K562 (cell line): ENCODE data around the gene OSBPL3. TPM values are rescaled to one million over a fixed set of nuclear protein-coding genes. Genes with fewer than 3 reads are reported as not detected.

Experiments
- ATAC-seq: fragments of 200-7000 bp; cut with Tn5 transposase; 3 replicates; pipeline ENCODE4 v1.9.1; 2020; ENCODE audit warnings: moderate library complexity
- BruUV-seq: library from RNA; stranded (reverse); fragments of 400-500 nt; replicated peaks from 2 replicates; lab custom pipeline; 2021; lab: Mats Ljungman, UMichigan
- CTCF ChIA-PET: fragments of 300-600 bp; formaldehyde crosslinking; extraction: SDS; loops from one replicate; lab custom pipeline; 2021; ENCODE audit warnings: low intra/inter-chr PET ratio; lab: Yijun Ruan, JAX
- POLR2A ChIA-PET: fragments of 300-600, 350-650 bp; sonication (Branson Sonifier 250); formaldehyde crosslinking; extraction: SDS; loops from one replicate; lab custom pipeline; 2021; ENCODE audit warnings: antibody characterized with exemption, inconsistent platforms; lab: Yijun Ruan, JAX
- DNase-seq, 4 experiments: peaks; one replicate each; pipeline versions ENCODE4 v3.0.0 to v3.0.0-alpha.2; 2011 to 2018; ENCODE audit warnings: low spot score in 3 of 4, mixed read lengths in 3 of 4; ENCODE audit errors: extremely low read depth in 1 of 4
- FAIRE-seq: peaks from 2 replicates; lab custom pipeline; 2011; peaks lifted over from hg19 to GRCh38; lab: Jason Lieb, UNC
- H2AFZ ChIP-seq: 2 replicates; pipeline ENCODE4 v1.6.0; 2011; ENCODE audit warnings: low read depth, low read length, control low read depth, inconsistent platforms
- H3K27ac ChIP-seq: fragments of 200-600 bp; 3 replicates; pipeline ENCODE4 v1.8.0; 2011; ENCODE audit warnings: low read depth, mild to moderate bottlenecking, control low read depth, inconsistent platforms, low read length, moderate library complexity, mixed read lengths; ENCODE audit errors: extremely low read depth
- H3K27me3 ChIP-seq, 2 experiments: fragments of 300-600 bp in 1 of 2; 2 replicates in 1 of 2; 3 replicates in 1 of 2; pipeline versions ENCODE4 v1.6.0 to v1.8.0; 2011; ENCODE audit warnings: inconsistent platforms in 2 of 2, low read length in 2 of 2, mild to moderate bottlenecking in 1 of 2, mixed read lengths in 1 of 2, moderate library complexity in 1 of 2; ENCODE audit not compliant: control insufficient read depth in 2 of 2, insufficient read depth in 2 of 2
- H3K36me3 ChIP-seq: fragments of 300-600 bp; 3 replicates; pipeline ENCODE4 v1.8.0; 2011; ENCODE audit warnings: mild to moderate bottlenecking, low read length, inconsistent platforms; ENCODE audit not compliant: control insufficient read depth, insufficient read depth
- H3K4me1 ChIP-seq, 2 experiments: fragments of 200-600 bp in 1 of 2; replicated peaks in 1 of 2; 2 replicates in 1 of 2; 3 replicates in 1 of 2; pipeline versions ENCODE4 v1.5.1 to v1.8.0; 2011; ENCODE audit warnings: inconsistent platforms in 2 of 2, low read length in 2 of 2, mild to moderate bottlenecking in 1 of 2, mixed read lengths in 1 of 2, moderate library complexity in 1 of 2; ENCODE audit not compliant: control insufficient read depth in 2 of 2, insufficient read depth in 2 of 2
- H3K4me2 ChIP-seq: 2 replicates; pipeline ENCODE4 v1.6.1; 2011; ENCODE audit warnings: low read length, control low read depth, inconsistent platforms, mixed read lengths; ENCODE audit not compliant: insufficient read depth
- H3K4me3 ChIP-seq: fragments of 200-600 bp; sonication (generic), shearing (Covaris generic); 2 replicates; pipeline ENCODE4 v1.5.1; 2016; ENCODE audit warnings: control low read depth, inconsistent platforms
- H3K79me2 ChIP-seq: fragments of 200-600 bp; 3 replicates; pipeline ENCODE4 v1.8.0; 2011; ENCODE audit warnings: low read length, inconsistent platforms; ENCODE audit not compliant: control insufficient read depth, insufficient read depth
- H3K9ac ChIP-seq, 2 experiments: 2 replicates each; pipeline versions ENCODE4 v1.6.0 to v1.6.1; 2011; ENCODE audit warnings: low read depth in 2 of 2, low read length in 2 of 2, control low read depth in 1 of 2, inconsistent platforms in 1 of 2, mild to moderate bottlenecking in 1 of 2, mixed read lengths in 1 of 2; ENCODE audit not compliant: insufficient read depth in 1 of 2
- H3K9me1 ChIP-seq: one replicate; pipeline ENCODE4 v1.6.0; 2011; ENCODE audit warnings: inconsistent platforms, mild to moderate bottlenecking, low read length, moderate library complexity; ENCODE audit not compliant: control insufficient read depth, insufficient read depth
- H3K9me3 ChIP-seq: replicated peaks from 2 replicates; pipeline ENCODE4 v1.5.1; 2011; ENCODE audit warnings: low read depth, low read length, inconsistent platforms; ENCODE audit not compliant: control insufficient read depth, insufficient read depth
- H4K20me1 ChIP-seq: replicated peaks from 2 replicates; pipeline ENCODE4 v1.6.1; 2011; ENCODE audit warnings: low read length, inconsistent platforms, mixed read lengths; ENCODE audit not compliant: control insufficient read depth, insufficient read depth
- RB1 ChIP-seq: fragments of 450-650 bp; IDR thresholded peaks from 2 replicates; pipeline ENCODE4 v1.6.1; 2017; ENCODE audit warnings: low read depth, mild to moderate bottlenecking
- WGBS: fragments of 100-300 bp; shearing (Covaris generic); methylation state at CpG from one replicate; pipeline ENCODE4 v1.1.6; 2016; ENCODE audit warnings: low coverage, mixed read lengths; ENCODE audit not compliant: insufficient coverage; ENCODE audit errors: missing lambda C conversion rate; 5-methylcytosine and 5-hydroxymethylcytosine counted together
- in situ Hi-C: fragments of 300-500 bp; cut with MboI; formaldehyde crosslinking; loops from 4 replicates; pipeline ENCODE4 v1.15.0; 2018; ENCODE audit warnings: inconsistent platforms, mixed read lengths
- intact Hi-C: fragments of 100-400 bp; cut with micrococcal nuclease; formaldehyde crosslinking; loops from 2 replicates; pipeline ENCODE4 v1.14.2; 2022
- polyA plus RNA-seq, 8 experiments: library from polyadenylated mRNA; depleted of rRNA in 4 of 8; stranded (reverse) in 5 of 8; unstranded in 3 of 8; fragments of >200 nt; fragmentation: Nextera tagmentation in 2 of 8; fragmentation: Illumina TruSeq in 1 of 8; extraction: Ambion mirVana in 2 of 8; extraction: Trizol in 1 of 8; gene quantifications; 2 replicates each; pipeline versions ENCODE4 v1.2.1 to v1.2.3, GENCODE V29; 2011 to 2014; ENCODE audit warnings: inconsistent platforms in 1 of 8, missing spikeins in 1 of 8
- total RNA-seq, 7 experiments: library from RNA; depleted of rRNA in 6 of 7; stranded (reverse); fragments of >200 nt in 6 of 7; fragmentation: Illumina TruSeq in 2 of 7; extraction: Trizol in 2 of 7; gene quantifications; 2 replicates each; pipeline versions ENCODE4 v1.2.1 to v1.2.3, GENCODE V29; 2011 to 2021; ENCODE audit warnings: low replicate concordance in 1 of 7
- TF ChIP-seq, protein P1 (sequence below): IDR thresholded peaks from 3 replicates; pipeline ENCODE4 v1.6.1; 2011; ENCODE audit warnings: borderline replicate concordance, mild to moderate bottlenecking, moderate library complexity; ENCODE audit not compliant: insufficient read length; ENCODE audit errors: extremely low read depth
- TF ChIP-seq, protein P2 (sequence below): fragments of 450-650 bp; conservative IDR thresholded peaks from 2 replicates; pipeline ENCODE4 v1.6.1; 2016; ENCODE audit warnings: missing genetic modification characterization, low read depth, mild to moderate bottlenecking, control low read depth, missing compliant biosample characterization

Gene OSBPL3
- total and polyA plus RNA-seq, 9 of the 15 experiments (the other 6 are each of a cell fraction or from before 2014, with no cell fraction given), result 4.8 to 37.2 (median 26.5) TPM

DNA sequence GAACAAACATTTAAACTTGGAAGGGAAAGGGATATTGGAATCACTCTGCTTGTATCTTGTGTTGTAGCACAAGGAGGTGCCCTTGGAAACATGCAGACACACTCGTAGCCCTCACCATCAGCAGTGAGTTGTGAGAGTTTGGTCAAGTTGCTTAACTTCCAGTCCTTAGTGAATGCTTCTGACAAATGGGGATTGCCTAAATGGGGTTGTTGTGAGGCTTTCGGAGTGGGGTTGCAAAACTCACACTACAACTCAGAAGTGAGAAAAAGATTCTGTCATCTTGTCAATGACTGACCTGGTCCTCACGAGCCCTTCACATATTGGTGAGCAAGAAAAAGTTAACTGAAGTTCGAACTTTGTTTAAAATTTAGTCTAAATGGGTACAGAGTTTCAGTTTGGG, 193.7 kb downstream of the OSBPL3 start (continued):
- TF ChIP-seq, protein P1, sequence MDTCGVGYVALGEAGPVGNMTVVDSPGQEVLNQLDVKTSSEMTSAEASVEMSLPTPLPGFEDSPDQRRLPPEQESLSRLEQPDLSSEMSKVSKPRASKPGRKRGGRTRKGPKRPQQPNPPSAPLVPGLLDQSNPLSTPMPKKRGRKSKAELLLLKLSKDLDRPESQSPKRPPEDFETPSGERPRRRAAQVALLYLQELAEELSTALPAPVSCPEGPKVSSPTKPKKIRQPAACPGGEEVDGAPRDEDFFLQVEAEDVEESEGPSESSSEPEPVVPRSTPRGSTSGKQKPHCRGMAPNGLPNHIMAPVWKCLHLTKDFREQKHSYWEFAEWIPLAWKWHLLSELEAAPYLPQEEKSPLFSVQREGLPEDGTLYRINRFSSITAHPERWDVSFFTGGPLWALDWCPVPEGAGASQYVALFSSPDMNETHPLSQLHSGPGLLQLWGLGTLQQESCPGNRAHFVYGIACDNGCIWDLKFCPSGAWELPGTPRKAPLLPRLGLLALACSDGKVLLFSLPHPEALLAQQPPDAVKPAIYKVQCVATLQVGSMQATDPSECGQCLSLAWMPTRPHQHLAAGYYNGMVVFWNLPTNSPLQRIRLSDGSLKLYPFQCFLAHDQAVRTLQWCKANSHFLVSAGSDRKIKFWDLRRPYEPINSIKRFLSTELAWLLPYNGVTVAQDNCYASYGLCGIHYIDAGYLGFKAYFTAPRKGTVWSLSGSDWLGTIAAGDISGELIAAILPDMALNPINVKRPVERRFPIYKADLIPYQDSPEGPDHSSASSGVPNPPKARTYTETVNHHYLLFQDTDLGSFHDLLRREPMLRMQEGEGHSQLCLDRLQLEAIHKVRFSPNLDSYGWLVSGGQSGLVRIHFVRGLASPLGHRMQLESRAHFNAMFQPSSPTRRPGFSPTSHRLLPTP, result no peak

DNA sequence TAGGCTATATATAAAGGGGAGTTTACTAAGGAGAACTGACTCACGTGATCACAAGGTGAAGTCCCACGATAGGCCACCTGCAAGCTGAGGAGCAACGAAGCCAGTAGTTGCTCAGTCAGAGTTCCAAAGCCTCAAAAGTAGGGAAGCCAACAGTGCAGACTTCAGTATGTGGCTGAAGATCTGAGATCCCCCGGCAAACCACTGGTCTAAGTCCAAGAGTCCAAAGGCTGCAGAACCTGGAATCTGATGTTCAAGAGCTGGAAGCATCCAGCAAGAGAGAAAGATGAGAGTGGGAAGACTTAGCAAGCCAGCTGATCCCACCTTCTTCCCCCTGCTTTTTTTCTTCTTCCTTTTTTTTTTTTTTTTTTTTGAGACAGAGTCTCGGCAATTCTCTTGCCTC, 195.7 kb downstream of the OSBPL3 start:
- POLR2A ChIA-PET, result interaction anchor here (0.7 kb wide), 1 partner anchor 341 kb away, joined by 3 read pairs; the partner anchor contains the start of gene CYCS
- TF ChIP-seq, protein P2, sequence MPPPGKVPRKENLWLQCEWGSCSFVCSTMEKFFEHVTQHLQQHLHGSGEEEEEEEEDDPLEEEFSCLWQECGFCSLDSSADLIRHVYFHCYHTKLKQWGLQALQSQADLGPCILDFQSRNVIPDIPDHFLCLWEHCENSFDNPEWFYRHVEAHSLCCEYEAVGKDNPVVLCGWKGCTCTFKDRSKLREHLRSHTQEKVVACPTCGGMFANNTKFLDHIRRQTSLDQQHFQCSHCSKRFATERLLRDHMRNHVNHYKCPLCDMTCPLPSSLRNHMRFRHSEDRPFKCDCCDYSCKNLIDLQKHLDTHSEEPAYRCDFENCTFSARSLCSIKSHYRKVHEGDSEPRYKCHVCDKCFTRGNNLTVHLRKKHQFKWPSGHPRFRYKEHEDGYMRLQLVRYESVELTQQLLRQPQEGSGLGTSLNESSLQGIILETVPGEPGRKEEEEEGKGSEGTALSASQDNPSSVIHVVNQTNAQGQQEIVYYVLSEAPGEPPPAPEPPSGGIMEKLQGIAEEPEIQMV, result no peak
- TF ChIP-seq RB1, result no peak

More for the DNA sequence above, 195.7 kb downstream of the OSBPL3 start:
- H3K79me2 ChIP-seq, result peaks cover 8% of the 10 kb centered on the region; the same call in 2 of the 3 replicates
- FAIRE-seq, result no peak
- H3K27ac ChIP-seq, result no peak overlapping the region
- in situ Hi-C loops, result no loop called here
- H3K36me3 ChIP-seq, result no peaks in the 10 kb centered on the region
- intact Hi-C loops, result no loop called here
- no peak overlapping the region for H3K9ac ChIP-seq
- H3K4me1 ChIP-seq, result peaks cover 0 to 8% of the 10 kb centered on the region in 2 experiments; a peak in 3 of 5 replicates
- H3K27me3 ChIP-seq, result no peaks in the 10 kb centered on the region
- no TSS peak for BruUV-seq
- H3K9me1 ChIP-seq, result no peaks in the 10 kb centered on the region
- H3K9me3 ChIP-seq, result peaks cover 9% of the 10 kb centered on the region; the same call in 1 of the 2 replicates
- no peak overlapping the region for H3K4me3 ChIP-seq
- no peaks in the 10 kb centered on the region for H4K20me1 ChIP-seq
- H2AFZ ChIP-seq, result no peak overlapping the region
- ATAC-seq, result no peak
- DNase-seq, result no peak
- WGBS, result 33% methylated on average over 4 of the region's 5 CpGs
- CTCF ChIA-PET, result no interaction called here
- no peak overlapping the region for H3K4me2 ChIP-seq
